GM21619 (cell line): Measurements from ENCODE around the gene ZNF569.
"Not testable (repeated sequence)": the region's sequence is repeated elsewhere in the genome, so short reads cannot be mapped to it uniquely, and the experiment has no call there.

Source experiments
- ATAC-seq: cut with Tn5 transposase; IDR thresholded peaks from one replicate; pipeline ENCODE4 v1.9.1; 2021; ENCODE audit not compliant: unreplicated experiment

Gene ZNF569

DNA sequence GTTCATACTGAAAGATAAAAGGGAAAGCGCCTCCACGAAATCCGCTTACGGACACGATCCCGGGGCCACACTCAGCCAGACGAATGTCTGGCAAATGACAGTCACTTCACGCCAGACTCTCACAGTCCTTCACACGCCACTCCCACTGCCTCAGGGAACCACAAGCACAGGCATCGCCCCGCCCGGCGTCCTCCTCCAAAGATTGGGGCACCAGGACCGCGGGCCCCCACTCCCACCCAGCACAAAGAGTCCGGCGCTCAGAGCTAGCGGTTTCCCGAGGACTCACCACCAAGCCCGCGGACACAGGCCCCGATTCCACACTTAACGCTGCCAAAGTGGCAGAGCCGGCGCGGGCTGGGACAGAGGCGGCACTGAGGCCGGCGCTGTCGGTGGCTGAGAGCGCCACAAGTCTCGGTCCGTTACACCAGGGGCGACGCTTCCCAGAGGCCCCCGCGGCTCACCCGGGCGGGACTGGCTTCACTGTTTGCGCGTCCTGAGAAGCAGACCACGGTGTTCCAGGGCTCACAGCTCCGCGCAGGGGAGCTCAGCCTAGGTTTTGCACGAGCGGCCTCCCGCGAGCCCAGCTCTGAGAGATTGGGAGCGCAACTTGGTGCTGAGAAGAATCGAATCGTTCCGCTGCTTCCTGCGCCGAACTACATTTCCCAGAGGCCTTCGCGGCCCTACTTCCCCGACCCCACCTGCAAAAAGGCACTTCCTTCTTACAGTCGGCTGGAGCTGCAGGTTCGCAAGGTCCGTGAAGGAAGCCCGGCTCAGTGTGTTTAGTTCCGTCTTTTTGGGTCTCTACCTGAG is at the start of gene ZNF569:
Gene ZNF569 (minus strand): TSS at position 647 of the 810 bp plus-strand sequence. CDS start 22,523 bp downstream, outside the sequence.
- peak; percentile 54 for ATAC-seq

GRCh38 chr19:37513397-37513796 is 46.2 kb upstream of the ZNF569 start:
- no peak for ATAC-seq

GRCh38 chr19:37511821-37512220 is 44.6 kb upstream of the ZNF569 start:
- no peak for ATAC-seq

- ATAC-seq = no peak
Observed at GRCh38 chr19:37511186-37511585, 43.9 kb upstream of the ZNF569 start.

GRCh38 chr19:37507167-37507464 is 39.9 kb upstream of the ZNF569 start:
- no peak for ATAC-seq

DNA sequence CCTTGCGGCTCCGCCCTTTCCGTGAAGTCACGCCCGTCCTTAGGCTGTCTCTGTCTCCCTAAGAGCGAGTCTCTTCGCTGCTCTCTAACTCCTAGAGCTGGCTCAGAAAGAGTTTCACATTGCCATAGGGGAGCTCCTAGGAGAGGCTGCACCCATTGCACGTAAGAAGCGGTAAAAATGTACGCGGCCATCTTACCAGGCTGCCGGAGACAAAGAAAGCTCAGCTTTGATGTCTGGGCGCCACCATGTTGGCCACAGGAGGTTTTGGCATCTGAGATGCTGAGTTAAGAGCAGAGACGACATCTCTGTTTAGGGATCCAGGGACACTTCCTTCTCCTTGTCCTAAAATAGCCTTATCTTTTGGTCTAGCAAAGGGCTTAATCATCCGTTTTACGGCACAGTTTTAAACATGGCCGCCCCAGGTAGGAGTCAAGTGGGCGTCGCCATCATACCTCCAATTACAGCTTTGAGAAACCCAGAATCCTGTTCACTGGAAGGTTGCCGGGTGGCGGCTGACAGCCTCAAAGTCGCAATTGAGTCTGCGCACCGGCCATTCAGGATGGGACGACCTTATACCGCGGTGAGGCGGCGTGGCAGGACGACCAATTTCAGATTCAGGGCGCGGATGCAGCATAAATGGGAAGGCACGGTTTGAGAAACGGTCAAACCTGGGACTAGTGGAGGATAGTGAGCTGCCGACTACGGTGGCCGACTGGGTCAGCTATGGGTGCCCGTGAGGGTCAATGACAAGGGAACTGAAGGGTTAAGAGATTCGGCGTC is 39.3 kb upstream of the ZNF569 start, which contains the start of gene ZNF793:
Gene ZNF793 (plus strand): TSS at position 553 of the 780 bp plus-strand sequence. CDS start 16,501 bp downstream, outside the sequence.
- ATAC-seq = peak; percentile 75

GRCh38 chr19:37505958-37506386 is 38.7 kb upstream of the ZNF569 start:
- ATAC-seq = peak; percentile 23

DNA sequence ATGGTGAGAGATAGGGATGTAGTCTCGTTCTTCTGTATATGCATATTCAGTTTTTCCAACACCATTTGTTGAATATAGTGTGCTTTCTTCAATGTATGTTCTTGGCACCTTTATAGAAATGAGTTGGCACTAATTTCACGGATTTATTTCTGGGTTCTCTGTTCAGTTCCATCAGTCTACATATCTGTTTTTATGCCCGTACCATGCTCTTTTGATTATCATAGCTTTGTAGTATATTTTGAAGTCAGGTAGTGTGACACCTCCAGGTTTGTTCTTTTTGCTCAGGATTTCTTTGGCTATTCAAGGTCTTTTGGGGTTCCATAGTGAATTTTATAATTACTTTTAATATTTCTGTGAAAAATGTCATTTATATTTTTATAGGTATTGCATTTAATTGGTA is 25.0 kb upstream of the ZNF569 start:
- ATAC-seq = no peak

DNA sequence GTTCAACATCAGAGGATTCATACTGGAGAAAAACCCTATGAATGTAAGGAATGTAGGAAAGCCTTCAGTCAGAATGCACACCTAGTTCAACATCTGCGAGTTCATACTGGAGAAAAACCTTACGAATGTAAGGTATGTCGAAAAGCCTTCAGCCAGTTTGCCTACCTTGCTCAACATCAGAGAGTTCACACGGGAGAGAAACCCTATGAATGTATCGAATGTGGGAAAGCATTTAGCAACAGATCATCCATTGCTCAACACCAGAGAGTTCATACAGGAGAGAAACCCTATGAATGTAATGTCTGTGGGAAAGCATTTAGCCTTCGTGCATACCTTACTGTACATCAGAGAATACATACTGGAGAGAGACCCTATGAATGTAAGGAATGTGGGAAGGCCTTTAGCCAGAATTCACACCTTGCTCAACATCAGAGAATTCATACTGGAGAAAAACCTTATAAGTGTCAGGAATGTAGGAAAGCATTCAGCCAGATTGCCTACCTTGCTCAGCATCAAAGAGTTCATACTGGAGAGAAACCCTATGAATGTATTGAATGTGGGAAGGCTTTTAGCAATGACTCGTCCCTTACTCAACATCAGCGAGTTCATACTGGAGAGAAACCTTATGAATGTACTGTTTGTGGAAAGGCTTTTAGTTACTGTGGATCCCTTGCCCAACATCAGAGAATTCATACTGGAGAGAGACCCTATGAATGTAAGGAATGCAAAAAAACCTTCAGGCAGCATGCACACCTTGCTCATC is 17.3 kb upstream of the ZNF569 start:
- ATAC-seq = no peak

- no peak for ATAC-seq
Observed at GRCh38 chr19:37472165-37472564, 4.9 kb upstream of the ZNF569 start.

- ATAC-seq = no peak
Observed at GRCh38 chr19:37470216-37470615, 3.0 kb upstream of the ZNF569 start.

GRCh38 chr19:37468961-37469777 is 1.9 kb upstream of the ZNF569 start, which contains the start of gene ZNF570:
ZNF570 (plus strand) TSS chr19:37469356; CDS start chr19:37470355, 999 bp downstream.
- ATAC-seq = peak; percentile 48

GRCh38 chr19:37467608-37468090 is 405 bp upstream of the ZNF569 start:
- no peak for ATAC-seq

DNA sequence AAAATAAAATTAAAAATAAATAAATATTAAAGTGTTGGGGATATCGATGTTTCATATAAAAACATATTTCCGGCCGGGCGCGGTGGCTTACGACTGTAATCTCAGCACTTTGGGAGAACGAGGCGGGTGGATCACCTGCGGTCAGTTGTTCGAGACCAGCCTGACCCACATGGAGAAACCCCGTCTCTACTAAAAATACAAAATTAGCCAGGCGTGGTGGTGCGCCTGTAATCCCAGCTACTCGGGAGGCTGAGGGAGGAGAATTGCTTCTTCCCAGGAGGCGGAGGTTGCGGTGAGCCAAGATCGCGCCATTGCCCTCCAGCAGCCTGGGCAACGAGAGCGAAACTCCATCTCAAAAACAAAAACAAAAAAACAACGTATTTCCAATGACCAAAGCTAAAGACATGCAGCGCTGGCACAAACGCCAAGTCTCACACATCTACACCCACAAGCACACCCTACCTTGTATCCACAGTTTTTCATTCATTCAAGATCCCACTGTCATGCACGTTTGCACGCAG is 907 bp downstream of the ZNF569 start:
- no peak for ATAC-seq

GRCh38 chr19:37452500-37453245 is 14.6 kb downstream of the ZNF569 start:
- no peak for ATAC-seq

DNA sequence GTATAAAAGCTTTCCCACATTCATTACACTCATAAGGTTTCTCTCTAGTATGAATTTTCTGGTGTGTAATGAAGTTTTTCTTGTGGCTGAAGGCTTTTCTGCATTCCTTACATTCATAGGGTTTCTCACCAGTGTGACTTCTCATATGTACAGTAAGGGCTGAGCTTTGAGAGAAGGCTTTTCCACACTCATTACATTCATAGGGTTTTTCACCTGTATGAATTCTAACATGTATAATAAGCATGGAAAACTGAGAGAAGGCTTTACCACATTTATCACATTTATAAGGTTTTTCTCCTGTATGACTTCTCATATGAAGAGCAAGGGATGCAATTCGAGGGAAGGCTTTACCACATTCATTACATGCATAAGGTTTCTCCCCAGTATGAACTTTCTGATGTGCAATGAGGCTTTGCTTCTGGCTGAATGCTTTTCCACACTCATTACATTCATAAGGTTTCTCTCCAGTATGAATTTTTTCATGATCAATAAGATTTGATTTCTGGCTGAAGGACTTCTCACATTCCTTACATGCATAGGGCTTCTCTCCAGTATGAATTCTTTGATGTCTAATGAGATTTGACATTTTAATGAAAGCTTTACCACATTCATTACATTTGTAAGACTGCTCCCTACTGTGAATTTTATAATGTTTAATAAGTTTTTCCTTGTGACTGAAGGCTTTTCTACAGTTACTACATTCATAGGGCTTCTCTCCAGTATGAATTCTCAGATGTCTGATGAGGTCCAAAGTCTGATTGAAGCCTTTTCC is 53.7 kb downstream of the ZNF569 start:
- no peak for ATAC-seq

- no peak for ATAC-seq
Observed at GRCh38 chr19:37412700-37413099, 54.5 kb downstream of the ZNF569 start.

DNA sequence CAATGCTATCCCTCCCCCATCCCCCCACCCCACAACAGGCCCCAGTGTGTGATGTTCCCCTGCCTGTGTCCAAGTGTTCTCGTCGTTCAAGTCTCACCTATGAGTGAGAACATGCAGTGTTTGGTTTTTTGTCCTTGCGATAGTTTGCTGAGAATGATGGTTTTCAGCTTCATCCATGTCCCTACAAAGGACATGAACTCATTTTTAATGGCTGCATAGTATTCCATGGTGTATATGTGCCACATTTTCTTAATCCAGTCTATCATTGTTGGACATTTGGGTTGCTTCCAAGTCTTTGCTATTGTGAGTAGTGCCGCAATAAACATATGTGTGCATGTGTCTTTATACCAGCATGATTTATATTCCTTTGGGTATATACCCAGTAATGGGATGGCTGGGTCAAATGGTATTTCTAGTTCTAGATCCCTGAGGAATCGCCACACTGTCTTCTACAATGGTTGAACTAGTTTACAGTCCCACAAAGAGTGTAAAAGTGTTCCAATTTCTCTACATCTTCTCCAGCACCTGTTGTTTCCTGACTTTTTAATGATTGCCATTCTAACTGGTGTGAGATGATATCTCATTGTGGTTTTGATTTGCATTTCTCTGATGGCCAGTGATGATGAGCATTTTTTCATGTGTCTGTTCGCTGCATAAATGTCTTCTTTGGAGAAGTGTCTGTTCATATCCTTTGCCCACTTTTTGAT is 61.0 kb downstream of the ZNF569 start:
- ATAC-seq = not testable (repeated sequence)
